IMR-90 (cell line): ENCODE measurements around the gene SLC1A5.

Source experiments
- BHLHE40 ChIP-seq: fragments of 150-350 bp; IDR thresholded peaks from 2 replicates; pipeline ENCODE4 v1.6.1; 2016; ENCODE audit warnings: mild to moderate bottlenecking, low read depth, low read length
- CEBPB ChIP-seq: IDR thresholded peaks from 2 replicates; pipeline ENCODE4 v1.6.1; 2012; ENCODE audit warnings: low read depth, low read length, improper control_type of control experiment
- CHD1 ChIP-seq: IDR thresholded peaks from 2 replicates; pipeline ENCODE4 v1.6.1; 2012; ENCODE audit warnings: low read depth, low read length, improper control_type of control experiment
- FOS ChIP-seq: fragments of 150-350 bp; IDR thresholded peaks from 2 replicates; pipeline ENCODE4 v1.6.1; 2016; ENCODE audit warnings: low read depth, low read length
- MAFK ChIP-seq: IDR thresholded peaks from 2 replicates; pipeline ENCODE4 v1.6.1; 2012; ENCODE audit warnings: low read depth, low read length, improper control_type of control experiment
- NFE2L2 ChIP-seq: fragments of 150-350 bp; IDR thresholded peaks from 2 replicates; pipeline ENCODE4 v1.6.1; 2016; ENCODE audit warnings: low read depth, mild to moderate bottlenecking, low read length
- POLR2A ChIP-seq: IDR thresholded peaks from 2 replicates; pipeline ENCODE4 v1.6.1; 2012; ENCODE audit warnings: mild to moderate bottlenecking, low read depth, low read length
- RAD21 ChIP-seq: IDR thresholded peaks from 2 replicates; pipeline ENCODE4 v1.6.1; 2012; ENCODE audit warnings: low read length, improper control_type of control experiment
- RCOR1 ChIP-seq: IDR thresholded peaks from 2 replicates; pipeline ENCODE4 v1.6.1; 2012; ENCODE audit warnings: mild to moderate bottlenecking, low read length, improper control_type of control experiment; ENCODE audit not compliant: insufficient replicate concordance
- RFX5 ChIP-seq: IDR thresholded peaks from 2 replicates; pipeline ENCODE4 v1.8.0; 2012; ENCODE audit warnings: low read depth, mild to moderate bottlenecking, low read length, moderate library complexity
- USF2 ChIP-seq: fragments of 150-350 bp; IDR thresholded peaks from 2 replicates; pipeline ENCODE4 v1.6.1; 2017; ENCODE audit warnings: mild to moderate bottlenecking, antibody characterized with exemption, low read length, low read depth
- TF ChIP-seq, protein P1 (sequence below): conservative IDR thresholded peaks from 2 replicates; pipeline ENCODE4 v1.5.1; 2012; ENCODE audit warnings: mild to moderate bottlenecking, low read depth, low read length, improper control_type of control experiment

DNA sequence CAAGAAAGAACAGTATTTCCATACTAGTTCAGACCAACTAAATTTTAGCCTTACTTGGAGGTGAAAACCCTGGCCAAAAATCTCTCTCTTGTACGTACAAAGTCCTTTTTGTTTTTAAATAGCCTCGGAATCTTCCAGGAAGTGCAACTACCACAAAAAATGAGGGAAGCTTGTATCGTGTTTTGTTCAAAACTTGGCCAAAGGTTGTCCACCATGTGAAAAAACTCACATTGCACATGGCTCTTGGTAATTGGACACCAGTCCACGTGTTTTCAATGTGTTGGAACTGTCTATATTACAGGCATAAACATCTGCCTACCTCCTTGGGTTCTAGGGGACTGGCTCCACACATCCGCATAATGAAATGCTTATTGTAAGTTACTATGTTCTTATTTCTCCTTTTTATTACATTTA lies 27.0 kb downstream of the SLC1A5 start:
- TF ChIP-seq CEBPB = no peak
- TF ChIP-seq, protein P1, sequence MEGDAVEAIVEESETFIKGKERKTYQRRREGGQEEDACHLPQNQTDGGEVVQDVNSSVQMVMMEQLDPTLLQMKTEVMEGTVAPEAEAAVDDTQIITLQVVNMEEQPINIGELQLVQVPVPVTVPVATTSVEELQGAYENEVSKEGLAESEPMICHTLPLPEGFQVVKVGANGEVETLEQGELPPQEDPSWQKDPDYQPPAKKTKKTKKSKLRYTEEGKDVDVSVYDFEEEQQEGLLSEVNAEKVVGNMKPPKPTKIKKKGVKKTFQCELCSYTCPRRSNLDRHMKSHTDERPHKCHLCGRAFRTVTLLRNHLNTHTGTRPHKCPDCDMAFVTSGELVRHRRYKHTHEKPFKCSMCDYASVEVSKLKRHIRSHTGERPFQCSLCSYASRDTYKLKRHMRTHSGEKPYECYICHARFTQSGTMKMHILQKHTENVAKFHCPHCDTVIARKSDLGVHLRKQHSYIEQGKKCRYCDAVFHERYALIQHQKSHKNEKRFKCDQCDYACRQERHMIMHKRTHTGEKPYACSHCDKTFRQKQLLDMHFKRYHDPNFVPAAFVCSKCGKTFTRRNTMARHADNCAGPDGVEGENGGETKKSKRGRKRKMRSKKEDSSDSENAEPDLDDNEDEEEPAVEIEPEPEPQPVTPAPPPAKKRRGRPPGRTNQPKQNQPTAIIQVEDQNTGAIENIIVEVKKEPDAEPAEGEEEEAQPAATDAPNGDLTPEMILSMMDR = no peak
- TF ChIP-seq POLR2A = no peak
- TF ChIP-seq MAFK = no peak
- TF ChIP-seq RCOR1 = no peak
- no peak for TF ChIP-seq CHD1
- no peak for TF ChIP-seq FOS
- TF ChIP-seq RAD21 = no peak
- TF ChIP-seq RFX5 = no peak
- no peak for TF ChIP-seq NFE2L2
- no peak for TF ChIP-seq BHLHE40
- TF ChIP-seq USF2 = no peak
